HG03432 (cell line): ENCODE measurements around the gene UVRAG.
"Not testable (repeated sequence)": the region's sequence is repeated elsewhere in the genome, so short reads cannot be mapped to it uniquely, and the experiment has no call there.

Experiments
- ATAC-seq: cut with Tn5 transposase; IDR thresholded peaks from one replicate; pipeline ENCODE4 v1.9.1; 2021; ENCODE audit warnings: mild to moderate bottlenecking, moderate library complexity; ENCODE audit not compliant: unreplicated experiment

Gene UVRAG

GRCh38 chr11:76048763-76049162, 233.8 kb downstream of the UVRAG start:
- ATAC-seq, result no peak

GRCh38 chr11:76049511-76049910, 234.5 kb downstream of the UVRAG start:
- ATAC-seq, result no peak

GRCh38 chr11:76051937-76052336, 236.9 kb downstream of the UVRAG start:
- no peak for ATAC-seq

- ATAC-seq, result no peak
Observed at GRCh38 chr11:76054330-76054729, 239.3 kb downstream of the UVRAG start.

GRCh38 chr11:76056876-76057275, 241.9 kb downstream of the UVRAG start:
- ATAC-seq, result no peak

- ATAC-seq, result not testable (repeated sequence)
Observed at GRCh38 chr11:76060475-76061036, 245.5 kb downstream of the UVRAG start.

- peak; percentile 99 for ATAC-seq
Observed at GRCh38 chr11:76062733-76063132, 247.7 kb downstream of the UVRAG start.

GRCh38 chr11:76064192-76064591, 249.2 kb downstream of the UVRAG start:
- ATAC-seq, result no peak

GRCh38 chr11:76067099-76067498, 252.1 kb downstream of the UVRAG start:
- ATAC-seq, result no peak

GRCh38 chr11:76069001-76069400, 254.0 kb downstream of the UVRAG start:
- ATAC-seq, result no peak

- no peak for ATAC-seq
Observed at GRCh38 chr11:76071090-76071489, 256.1 kb downstream of the UVRAG start.

GRCh38 chr11:76073724-76074123, 258.7 kb downstream of the UVRAG start:
- ATAC-seq, result no peak

- no peak for ATAC-seq
Observed at GRCh38 chr11:76074148-76075095, 259.4 kb downstream of the UVRAG start.

GRCh38 chr11:76075716-76076115, 260.7 kb downstream of the UVRAG start:
- ATAC-seq, result no peak

GRCh38 chr11:76076253-76076652, 261.2 kb downstream of the UVRAG start:
- not testable (repeated sequence) for ATAC-seq

GRCh38 chr11:76076749-76077148, 261.7 kb downstream of the UVRAG start:
- ATAC-seq, result no peak

GRCh38 chr11:76077575-76078150, 262.7 kb downstream of the UVRAG start:
- ATAC-seq, result no peak

GRCh38 chr11:76081084-76081483, 266.1 kb downstream of the UVRAG start:
- ATAC-seq, result not testable (repeated sequence)

GRCh38 chr11:76083563-76084451, 268.8 kb downstream of the UVRAG start:
- ATAC-seq, result no peak

GRCh38 chr11:76085270-76085669, 270.3 kb downstream of the UVRAG start:
- ATAC-seq, result no peak
